RWPE1 (cell line): ENCODE measurements around the gene SHISA9.

Experiments used
- CTCF ChIA-PET: fragments of 350-600 bp; sonication (Branson Sonifier 250); formaldehyde crosslinking; extraction: SDS; loops from one replicate; lab custom pipeline; 2021; lab: Yijun Ruan, JAX
- POLR2A ChIA-PET: fragments of 400-600 bp; formaldehyde crosslinking; extraction: SDS; loops from one replicate; lab custom pipeline; 2020; ENCODE audit warnings: antibody characterized with exemption; ENCODE audit not compliant: low non-redundant PET; lab: Yijun Ruan, JAX
- DNase-seq: peaks from one replicate; pipeline ENCODE4 v3.0.0; 2012; ENCODE audit warnings: low spot score
- H3K27ac ChIP-seq: fragments of 450-650 bp; 2 replicates; pipeline ENCODE4 v1.5.1; 2017
- CTCF ChIP-seq: fragments of 450-650 bp; conservative IDR thresholded peaks from 2 replicates; pipeline ENCODE4 v1.5.1; 2017; ENCODE audit warnings: low read depth, mild to moderate bottlenecking

Gene SHISA9

GRCh38 chr16:12901204-12901596 is 198 bp upstream of the SHISA9 start:
- no peak for TF ChIP-seq CTCF
- DNase-seq = no peak
- ChIA-PET POLR2A (no interaction called here), CTCF (interaction anchor here (0.7 kb wide), 1 partner anchor 725 kb away, joined by 3 read pairs; no protein-coding TSS in a partner anchor)
- no peak overlapping the region for H3K27ac ChIP-seq

- DNase-seq = no peak
- TF ChIP-seq CTCF = no peak
- ChIA-PET POLR2A (no interaction called here), CTCF (no interaction called here)
- H3K27ac ChIP-seq = no peak overlapping the region
These were observed 1.3 kb downstream of the SHISA9 start for GRCh38 chr16:12902511-12903372.

- no peak for TF ChIP-seq CTCF
- ChIA-PET POLR2A (no interaction called here), CTCF (no interaction called here)
- no peak overlapping the region for H3K27ac ChIP-seq
- no peak for DNase-seq
These were observed 2.3 kb downstream of the SHISA9 start for GRCh38 chr16:12903407-12904328.

- no peak overlapping the region for H3K27ac ChIP-seq
- CTCF ChIA-PET = no interaction called here
- POLR2A ChIA-PET = no interaction called here
- TF ChIP-seq CTCF = no peak
- no peak for DNase-seq
These were observed 2.9 kb downstream of the SHISA9 start for GRCh38 chr16:12904329-12904671.

GRCh38 chr16:12906271-12906670 is 4.9 kb downstream of the SHISA9 start:
- CTCF ChIA-PET = no interaction called here

More at GRCh38 chr16:12906271-12906670, 4.9 kb downstream of the SHISA9 start:
- DNase-seq = no peak
- no peak for TF ChIP-seq CTCF
- POLR2A ChIA-PET = no interaction called here
- no peak overlapping the region for H3K27ac ChIP-seq
